NB4 (cell line): Measurements from ENCODE around the gene UNC13D.

Source experiments
- DNase-seq: peaks from one replicate; pipeline ENCODE4 v3.0.0; 2010; ENCODE audit warnings: low read depth
- H3K4me3 ChIP-seq: one replicate; pipeline ENCODE4 v1.5.1; 2011; ENCODE audit warnings: mild to moderate bottlenecking, low read depth, low read length, moderate library complexity
- MAX ChIP-seq: IDR thresholded peaks from 2 replicates; pipeline ENCODE4 v1.6.1; 2011; ENCODE audit warnings: low read depth, low read length
- MYC ChIP-seq: IDR thresholded peaks from 2 replicates; pipeline ENCODE4 v1.6.1; 2011; ENCODE audit warnings: low read depth, low read length
- POLR2A ChIP-seq: IDR thresholded peaks from 2 replicates; pipeline ENCODE4 v1.6.1; 2011; ENCODE audit warnings: mild to moderate bottlenecking; ENCODE audit not compliant: insufficient read length; ENCODE audit errors: extremely low read depth
- TF ChIP-seq, protein P1 (sequence below): IDR thresholded peaks from one replicate; pipeline ENCODE4 v1.5.1; 2012; ENCODE audit warnings: low read depth, low read length

Gene UNC13D

DNA sequence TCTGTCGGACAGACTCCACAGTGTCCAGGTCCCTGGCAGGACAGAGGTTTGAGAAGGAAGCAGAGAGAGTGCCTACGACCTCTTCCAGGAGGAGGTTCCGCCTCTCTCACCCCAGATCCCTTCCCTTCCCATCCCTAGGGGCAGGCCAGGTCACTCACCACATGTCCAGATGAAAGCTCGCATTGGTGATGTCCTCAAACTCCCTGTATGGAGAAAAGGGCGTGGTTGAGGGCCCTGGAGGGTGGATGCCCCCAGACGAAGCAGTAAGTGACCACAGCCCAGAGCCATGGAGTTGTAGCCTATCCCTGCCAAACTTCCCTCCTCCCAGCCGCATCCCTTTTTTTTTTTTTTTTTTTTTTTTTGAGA, 3.4 kb downstream of the UNC13D start:
- TF ChIP-seq, protein P1, sequence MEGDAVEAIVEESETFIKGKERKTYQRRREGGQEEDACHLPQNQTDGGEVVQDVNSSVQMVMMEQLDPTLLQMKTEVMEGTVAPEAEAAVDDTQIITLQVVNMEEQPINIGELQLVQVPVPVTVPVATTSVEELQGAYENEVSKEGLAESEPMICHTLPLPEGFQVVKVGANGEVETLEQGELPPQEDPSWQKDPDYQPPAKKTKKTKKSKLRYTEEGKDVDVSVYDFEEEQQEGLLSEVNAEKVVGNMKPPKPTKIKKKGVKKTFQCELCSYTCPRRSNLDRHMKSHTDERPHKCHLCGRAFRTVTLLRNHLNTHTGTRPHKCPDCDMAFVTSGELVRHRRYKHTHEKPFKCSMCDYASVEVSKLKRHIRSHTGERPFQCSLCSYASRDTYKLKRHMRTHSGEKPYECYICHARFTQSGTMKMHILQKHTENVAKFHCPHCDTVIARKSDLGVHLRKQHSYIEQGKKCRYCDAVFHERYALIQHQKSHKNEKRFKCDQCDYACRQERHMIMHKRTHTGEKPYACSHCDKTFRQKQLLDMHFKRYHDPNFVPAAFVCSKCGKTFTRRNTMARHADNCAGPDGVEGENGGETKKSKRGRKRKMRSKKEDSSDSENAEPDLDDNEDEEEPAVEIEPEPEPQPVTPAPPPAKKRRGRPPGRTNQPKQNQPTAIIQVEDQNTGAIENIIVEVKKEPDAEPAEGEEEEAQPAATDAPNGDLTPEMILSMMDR = no peak
- TF ChIP-seq POLR2A (no peak), MYC (no peak), MAX (no peak)
- no peak for DNase-seq
- H3K4me3 ChIP-seq = no peak overlapping the region

GRCh38 chr17:75839942-75840798, 4.0 kb downstream of the UNC13D start:
- no peak for TF ChIP-seq MYC
- H3K4me3 ChIP-seq = no peak overlapping the region
- no peak for DNase-seq

DNA sequence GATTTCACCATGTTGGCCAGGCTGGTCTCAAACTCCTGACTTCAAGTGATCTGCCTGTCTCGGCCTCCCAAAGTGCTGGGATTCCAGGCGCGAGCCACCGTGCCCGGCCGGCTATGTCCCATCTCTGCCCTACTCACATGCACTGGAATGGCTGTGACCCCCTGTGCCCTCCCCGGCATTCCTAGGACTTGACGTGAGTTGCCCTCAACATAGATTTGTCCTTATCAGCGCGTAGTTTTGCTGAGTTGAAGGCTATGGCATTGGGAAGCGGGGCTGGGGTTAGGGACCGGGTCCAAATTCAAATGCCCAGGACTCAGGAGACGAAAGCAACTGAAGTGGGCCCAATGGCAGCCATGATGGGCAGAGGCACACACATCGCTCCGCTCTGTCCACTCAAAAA, 5.8 kb downstream of the UNC13D start:
- TF ChIP-seq MYC (no peak), POLR2A (no peak), MAX (no peak)
- TF ChIP-seq, protein P1 = no peak
- DNase-seq = no peak

DNA sequence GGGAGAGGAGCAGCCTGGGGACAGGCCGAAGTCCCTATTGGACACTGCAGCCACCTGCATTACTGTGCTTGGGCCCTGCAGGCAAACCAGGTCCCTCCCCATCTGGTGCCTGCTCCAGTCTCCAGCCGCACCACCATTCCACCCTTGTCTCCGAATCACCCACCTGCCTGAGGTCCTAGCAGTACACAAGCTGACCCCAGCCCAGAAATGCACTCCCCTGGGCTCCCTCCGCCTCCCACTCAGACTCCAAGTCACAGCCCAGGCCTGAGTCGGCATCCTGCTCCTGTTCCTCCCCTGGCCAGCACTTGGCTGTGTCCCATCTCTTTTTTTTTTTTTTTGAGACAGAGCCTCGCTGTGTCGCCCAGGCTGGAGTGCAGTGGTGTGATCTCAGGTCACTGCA, 6.3 kb downstream of the UNC13D start:
- TF ChIP-seq MAX (no peak), POLR2A (no peak), MYC (no peak)
- TF ChIP-seq, protein P1 = no peak
- no peak overlapping the region for H3K4me3 ChIP-seq
- DNase-seq = no peak

More for the DNA sequence above, 5.8 kb downstream of the UNC13D start:
- H3K4me3 ChIP-seq = no peak overlapping the region

DNA sequence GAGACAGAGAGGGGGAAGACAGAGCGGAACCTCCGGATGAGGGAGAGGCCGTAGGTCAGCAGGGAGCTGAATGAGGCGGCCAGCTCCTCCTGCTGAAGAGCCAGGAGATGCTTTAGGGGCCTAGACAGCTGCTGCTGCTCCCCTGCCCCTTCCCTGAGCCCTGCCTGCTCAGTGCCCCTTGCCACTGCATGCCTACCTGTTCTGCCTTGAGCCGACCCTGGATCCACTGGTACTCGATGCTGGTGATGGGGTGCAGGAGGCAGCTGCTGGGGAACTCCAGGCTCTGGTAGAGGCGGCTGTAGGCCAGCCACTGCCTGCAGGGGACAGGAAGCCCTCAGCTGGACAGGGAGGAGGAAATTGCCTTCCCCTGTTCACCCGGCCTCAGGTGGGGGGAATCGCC, 7.6 kb downstream of the UNC13D start:
- DNase-seq = no peak
- TF ChIP-seq POLR2A = no peak
- TF ChIP-seq MYC = no peak
- TF ChIP-seq, protein P1 = no peak
- no peak for TF ChIP-seq MAX
- H3K4me3 ChIP-seq = no peak overlapping the region

- H3K4me3 ChIP-seq = no peak overlapping the region
- no peak for DNase-seq
- no peak for TF ChIP-seq MYC
Observed at GRCh38 chr17:75835654-75835987, 8.6 kb downstream of the UNC13D start.

DNA sequence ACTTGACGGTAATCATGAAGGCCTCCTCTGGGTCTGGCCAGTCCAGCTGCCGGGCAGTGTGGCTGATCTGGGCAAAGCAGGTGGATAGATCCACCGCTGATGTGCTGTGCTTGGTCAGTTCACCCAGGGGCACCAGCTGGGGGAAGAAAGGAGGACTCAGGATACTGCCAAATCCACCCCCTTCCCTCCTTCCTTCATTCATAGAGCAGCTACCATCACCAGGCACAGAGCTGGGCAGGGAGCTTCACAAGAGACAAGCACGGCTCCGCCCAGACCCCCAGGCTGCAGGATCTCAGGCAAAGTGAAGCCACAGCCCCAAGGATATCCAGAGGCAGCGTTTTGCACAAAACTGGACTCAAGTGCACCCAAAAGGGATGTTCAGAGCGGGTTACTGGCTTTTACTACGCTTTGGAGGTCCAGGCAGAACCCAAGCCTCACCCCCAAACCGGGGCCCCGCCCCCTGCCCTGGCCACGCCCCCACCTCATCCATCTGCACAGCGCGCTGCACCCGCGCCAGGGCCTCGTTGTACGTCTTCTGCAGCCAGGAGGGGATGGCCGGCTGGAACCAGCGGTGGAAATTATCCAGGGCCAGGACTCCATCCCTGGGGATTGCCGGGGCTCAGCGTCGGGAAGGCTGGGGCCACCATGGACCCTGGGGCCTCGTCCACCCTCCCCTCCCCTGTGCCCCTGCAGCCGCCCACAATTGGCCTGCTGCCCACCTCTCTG, 9.1 kb downstream of the UNC13D start:
- DNase-seq = no peak
- TF ChIP-seq MAX = no peak
- no peak for TF ChIP-seq MYC
- TF ChIP-seq, protein P1 = no peak
- TF ChIP-seq POLR2A = no peak
- H3K4me3 ChIP-seq = no peak overlapping the region
